HG03460 (cell line): ENCODE data around the gene CAMTA1.

Experiments
- ATAC-seq: cut with Tn5 transposase; IDR thresholded peaks from one replicate; pipeline ENCODE4 v1.9.1; 2021; ENCODE audit not compliant: unreplicated experiment

The CAMTA1 gene

DNA sequence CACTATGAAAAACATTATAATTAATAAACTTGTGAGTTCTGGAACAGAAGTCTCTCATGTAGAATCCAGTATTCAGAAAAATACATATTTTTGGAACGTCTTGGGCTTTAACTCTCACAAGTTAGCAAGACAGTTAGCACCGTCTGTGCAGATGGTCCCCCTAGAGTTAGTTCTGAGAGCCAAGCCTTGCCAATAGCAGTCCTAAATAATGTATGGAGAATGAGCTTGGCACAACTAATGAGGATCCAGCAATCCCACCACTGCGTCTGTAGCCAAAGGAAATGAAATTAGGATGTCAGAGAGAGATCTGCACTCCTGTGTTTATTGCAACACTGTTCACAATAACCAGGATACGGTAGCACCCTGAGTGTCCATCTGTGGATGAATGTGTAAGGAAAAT, 931.3 kb downstream of the CAMTA1 start:
- ATAC-seq, result no peak

DNA sequence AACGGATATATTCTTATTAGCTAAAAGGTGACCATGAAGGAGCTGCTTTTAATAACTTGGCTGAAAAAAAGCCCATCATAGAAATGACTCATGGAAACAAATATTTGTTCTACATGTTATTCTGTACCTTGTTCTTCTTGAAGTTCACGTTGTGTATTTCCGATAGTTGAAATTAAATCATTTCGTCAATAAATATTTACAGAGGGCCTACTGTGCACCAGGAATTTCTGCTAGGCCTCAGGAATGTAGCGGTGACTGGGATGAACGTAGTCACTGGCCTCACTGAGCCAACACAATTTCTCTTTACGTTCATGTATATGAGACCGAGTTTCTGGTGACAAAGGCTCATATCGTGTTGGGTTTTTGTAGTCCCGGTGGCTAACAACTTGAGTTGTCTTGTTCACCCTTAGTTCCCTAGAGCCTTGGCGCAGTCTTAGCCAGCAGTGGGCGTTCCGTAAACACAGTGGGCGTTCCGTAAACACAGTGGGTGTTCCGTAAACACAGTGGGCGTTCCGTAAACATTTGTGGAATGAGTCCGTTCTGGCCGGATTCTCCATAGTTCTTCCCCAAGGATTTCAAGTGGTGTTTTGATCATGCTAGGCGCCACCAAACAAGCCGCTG, 932.6 kb downstream of the CAMTA1 start:
- no peak for ATAC-seq

DNA sequence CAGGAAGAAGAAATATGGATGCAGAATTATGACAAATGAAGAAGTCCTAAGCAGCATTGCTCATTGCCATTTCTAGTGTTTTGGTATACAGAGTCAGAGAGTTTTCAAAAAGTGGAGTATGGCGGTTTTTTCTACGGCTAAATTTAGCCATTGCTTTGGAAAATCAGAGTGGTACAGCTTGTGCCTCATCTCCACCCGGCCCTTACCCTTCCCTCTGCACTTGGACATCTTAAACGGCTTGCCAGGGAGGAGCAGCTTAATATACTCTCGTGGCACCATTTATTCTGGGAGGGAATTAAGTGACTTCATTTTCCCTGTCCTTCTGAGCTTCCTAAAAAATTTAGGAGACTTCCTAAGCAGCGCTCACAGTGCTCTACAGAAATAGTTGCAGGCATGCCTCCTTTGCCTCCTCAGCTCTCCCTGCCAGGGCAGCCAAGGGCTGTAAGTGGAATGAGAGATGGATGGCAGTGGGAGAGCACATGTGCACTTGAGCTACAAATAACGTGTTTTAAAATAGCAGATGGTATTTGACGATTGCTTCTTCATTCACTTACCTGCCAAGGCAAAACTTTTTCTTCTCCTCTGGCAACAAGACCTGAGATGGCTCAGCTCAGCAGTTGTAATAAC, 934.3 kb downstream of the CAMTA1 start:
- ATAC-seq, result no peak

DNA sequence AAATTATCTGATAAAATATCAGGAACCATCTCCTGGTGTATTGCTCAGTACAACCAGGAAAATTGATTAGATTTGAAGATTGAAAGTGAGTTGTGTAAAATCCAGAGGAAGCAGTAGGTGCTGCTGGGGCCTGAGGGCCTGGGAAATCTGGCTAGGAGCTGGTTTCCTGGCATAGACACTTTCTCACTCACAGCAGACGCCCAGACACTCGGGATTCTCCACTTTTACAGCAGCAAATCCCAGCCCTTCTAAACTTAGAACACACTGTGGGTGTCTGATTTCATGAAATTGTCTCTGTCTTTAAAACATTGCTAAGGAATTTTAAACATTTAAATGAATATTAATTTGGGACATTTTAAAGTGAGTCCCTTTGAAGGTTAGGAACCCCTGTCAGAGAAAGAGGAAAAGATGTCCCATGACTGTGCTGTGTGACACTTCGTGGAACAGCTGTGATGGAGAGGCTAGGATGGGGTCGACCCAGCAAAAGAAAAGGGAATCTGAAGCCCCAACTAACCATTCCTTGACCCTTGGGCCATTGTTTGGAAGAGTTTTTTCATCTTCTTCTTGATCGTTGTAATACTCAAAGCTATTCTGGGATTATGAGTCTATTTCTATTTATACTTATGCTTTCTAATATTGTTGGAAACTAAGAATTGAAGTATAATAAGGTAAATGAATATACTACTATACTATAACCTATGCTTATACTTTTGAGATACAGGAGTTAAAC, 936.9 kb downstream of the CAMTA1 start:
- no peak for ATAC-seq

DNA sequence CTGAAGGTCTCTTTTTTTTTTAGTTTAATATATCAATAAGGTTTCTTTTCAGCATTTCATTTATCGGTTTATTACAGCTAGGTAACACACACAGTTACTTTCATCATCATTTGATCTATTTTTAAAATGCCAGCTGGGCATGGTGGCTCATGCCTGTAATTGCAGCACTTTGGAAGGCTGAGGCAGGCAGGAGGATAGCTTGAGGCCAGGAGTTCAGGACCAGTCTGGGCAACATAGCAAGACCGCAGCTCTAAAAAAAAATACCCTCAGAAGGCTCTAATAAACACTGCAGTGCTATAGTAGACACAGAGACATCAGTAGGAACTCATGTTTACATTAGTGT, 937.4 kb downstream of the CAMTA1 start:
- no peak for ATAC-seq

DNA sequence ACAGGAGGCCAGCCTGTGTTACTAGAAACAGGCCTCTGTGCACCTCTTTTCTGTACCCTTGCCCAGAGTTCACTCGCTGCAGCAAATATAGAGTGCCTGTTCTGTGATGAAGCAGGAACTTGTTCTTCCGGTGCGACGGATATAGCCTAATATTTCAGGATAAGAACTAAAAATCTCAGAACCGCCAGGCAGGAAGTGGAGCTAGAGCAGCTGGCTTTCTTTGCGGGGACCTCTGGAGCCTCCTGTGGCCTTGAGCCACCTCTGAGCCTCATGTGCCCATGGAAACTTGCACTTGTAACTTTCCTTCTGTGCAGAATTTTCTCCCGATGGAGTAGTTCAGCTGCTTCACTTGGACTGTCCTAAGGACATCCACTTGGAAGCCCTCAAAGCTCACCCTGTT, 941.4 kb downstream of the CAMTA1 start:
- no peak for ATAC-seq

DNA sequence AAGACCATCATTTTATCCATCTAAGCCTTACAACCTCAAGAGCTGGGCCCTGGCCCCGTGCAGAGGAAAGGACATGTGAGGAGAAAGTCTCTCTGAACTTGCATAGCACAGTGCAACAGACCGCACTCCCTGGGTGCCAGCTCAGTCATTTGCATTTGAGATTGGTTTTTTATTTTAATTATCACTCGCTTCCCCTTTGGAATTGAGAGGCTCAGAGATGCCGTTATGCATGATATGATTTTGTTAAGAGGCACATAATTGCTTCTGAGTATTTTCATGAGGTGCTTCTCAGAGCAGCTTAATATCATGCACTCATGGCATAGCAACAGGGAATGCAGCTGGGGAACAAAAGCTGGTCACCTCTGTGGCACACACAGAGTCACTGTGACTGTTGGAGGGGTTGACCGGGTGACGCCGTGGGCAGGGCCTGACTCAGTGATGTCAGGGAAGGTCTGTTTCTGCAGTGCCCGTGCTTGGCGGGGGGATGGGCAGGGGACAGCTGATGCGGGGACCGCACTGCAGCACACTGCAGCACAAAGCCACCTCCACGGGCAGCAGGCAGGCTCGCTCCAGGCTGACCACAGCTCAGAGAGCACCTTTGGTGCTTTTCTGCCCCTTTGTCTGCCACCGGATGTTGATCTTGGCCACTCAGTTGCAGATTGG, 942.7 kb downstream of the CAMTA1 start:
- ATAC-seq, result no peak

DNA sequence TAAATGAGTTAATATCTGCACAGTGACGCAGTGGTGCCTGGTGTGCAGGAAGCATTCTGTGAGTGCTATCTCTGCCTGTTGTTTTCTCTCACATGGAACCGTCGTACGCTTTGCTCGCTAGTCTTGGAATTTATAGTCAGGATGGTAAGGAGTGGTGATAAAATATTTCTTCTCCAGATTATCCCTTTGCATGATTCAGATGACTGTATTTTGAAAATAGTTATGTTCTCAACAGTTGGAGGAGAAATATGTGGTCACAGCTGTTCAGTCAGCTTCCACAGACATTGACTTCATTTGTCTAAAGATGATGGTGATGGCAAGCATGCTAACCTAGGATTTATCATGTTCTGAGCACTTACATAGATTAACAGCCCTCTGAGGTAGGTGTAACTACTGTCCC, 944.5 kb downstream of the CAMTA1 start:
- no peak for ATAC-seq

DNA sequence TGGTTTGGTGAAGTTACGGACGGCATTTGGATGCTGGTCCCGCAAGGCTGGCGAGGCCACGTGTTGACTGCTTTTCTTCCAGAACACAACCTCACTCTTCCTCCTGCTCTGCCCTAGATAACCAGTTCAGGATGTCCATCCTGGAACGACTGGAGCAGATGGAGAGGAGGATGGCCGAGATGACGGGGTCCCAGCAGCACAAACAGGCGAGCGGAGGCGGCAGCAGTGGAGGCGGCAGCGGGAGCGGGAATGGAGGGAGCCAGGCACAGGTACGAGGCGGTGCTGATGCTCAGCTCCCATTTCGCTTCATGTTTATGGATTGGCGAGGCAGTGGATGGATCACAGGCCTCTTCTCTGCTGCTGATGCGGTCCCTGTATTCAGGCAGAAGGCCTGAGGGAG, 947.1 kb downstream of the CAMTA1 start:
- no peak for ATAC-seq

DNA sequence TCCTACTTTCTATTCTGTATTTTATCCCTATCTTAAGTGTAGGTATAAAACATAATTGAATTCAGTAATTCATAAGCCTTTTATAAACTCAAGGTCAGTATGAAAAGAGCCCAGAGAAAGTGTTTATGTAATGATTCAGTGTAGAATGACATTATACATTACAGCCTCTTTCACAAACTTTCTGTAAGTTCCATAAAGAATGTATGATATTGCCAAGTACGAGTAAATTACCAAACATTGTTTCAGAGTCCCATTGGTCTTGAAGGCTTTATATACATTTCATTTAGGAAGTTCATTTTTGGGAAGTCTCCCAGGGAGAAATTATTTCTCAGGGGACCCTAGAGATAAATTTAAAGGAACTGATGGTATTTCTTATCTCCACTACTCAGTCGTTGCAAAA, 948.0 kb downstream of the CAMTA1 start:
- ATAC-seq, result no peak

DNA sequence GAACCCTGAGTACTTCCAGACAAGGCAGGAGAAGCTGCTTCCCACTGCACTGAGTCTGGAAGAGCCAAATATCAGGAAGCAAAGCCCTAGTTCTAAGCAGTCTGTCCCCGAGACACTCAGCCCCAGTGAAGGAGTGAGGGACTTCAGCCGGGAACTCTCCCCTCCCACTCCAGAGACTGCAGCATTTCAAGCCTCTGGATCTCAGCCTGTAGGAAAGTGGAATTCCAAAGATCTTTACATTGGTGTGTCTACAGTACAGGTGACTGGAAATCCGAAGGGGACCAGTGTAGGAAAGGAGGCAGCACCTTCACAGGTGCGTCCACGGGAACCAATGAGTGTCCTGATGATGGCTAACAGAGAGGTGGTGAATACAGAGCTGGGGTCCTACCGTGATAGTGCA, 952.8 kb downstream of the CAMTA1 start:
- no peak for ATAC-seq

DNA sequence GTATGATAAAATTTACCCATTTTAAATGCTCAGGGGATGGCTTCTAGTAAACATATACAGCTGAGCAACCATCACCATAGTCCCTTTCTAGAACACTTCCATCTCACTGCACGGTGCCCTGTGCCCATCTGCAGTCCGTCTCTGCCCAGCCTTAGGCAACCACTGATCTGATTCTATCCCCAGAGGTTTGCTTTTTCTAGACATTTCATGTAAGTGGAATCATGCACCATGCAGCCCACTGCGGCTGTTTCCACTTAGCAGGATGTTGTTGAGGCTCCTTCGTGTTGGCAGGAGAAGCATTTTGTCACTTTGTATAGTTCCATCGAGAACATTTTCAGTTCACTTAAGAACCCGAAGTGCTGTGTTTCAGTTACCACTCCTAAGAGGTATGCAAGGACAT, 958.1 kb downstream of the CAMTA1 start:
- ATAC-seq, result no peak

DNA sequence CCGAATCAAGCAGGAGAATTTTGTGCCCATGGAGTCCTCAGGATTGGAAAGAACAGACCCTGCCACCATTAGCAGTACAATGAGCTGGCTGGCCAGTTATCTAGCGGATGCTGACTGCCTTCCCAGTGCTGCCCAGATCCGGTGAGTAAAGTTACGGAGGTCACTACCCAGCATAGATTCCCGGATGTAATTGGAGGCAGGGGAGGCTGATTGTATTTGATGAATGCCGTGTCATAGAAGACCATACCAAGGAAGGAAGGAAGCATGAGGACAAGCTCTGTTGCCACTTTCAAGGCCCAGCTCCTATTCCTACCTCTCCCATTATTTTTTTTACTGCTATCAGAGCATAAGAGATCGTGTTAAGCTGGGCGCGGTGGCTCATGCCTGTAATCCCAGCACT, 959.6 kb downstream of the CAMTA1 start:
- no peak for ATAC-seq

DNA sequence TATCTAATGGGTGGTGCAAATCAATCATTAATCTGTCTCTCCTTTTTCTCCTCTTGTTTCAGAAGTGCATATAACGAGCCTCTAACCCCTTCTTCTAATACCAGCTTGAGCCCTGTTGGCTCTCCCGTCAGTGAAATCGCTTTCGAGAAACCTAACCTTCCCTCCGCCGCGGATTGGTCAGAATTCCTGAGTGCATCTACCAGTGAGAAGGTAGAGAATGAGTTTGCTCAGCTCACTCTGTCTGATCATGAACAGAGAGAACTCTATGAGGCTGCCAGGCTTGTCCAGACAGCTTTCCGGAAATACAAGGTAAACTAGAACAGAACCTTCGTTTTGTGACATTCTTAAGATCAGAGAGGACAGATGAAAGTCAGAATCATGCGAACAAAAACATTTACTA, 960.5 kb downstream of the CAMTA1 start:
- ATAC-seq, result no peak

DNA sequence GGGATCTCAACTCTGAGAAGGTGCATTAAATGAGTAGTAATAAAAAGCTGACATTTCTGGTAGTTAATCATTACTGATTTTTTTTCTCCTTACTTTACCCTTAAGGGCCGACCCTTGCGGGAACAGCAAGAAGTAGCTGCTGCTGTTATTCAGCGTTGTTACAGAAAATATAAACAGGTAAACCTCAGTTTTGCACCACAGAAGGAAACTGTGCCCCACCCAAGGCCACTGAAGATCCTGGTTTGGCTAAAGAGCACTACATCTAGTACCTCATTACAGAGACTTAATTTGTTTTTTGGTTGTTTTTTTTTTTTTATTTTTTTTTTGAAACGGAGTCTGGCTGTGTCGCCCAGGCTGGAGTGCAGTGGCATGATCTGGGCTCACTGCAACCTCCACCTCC, 962.4 kb downstream of the CAMTA1 start:
- no peak for ATAC-seq

DNA sequence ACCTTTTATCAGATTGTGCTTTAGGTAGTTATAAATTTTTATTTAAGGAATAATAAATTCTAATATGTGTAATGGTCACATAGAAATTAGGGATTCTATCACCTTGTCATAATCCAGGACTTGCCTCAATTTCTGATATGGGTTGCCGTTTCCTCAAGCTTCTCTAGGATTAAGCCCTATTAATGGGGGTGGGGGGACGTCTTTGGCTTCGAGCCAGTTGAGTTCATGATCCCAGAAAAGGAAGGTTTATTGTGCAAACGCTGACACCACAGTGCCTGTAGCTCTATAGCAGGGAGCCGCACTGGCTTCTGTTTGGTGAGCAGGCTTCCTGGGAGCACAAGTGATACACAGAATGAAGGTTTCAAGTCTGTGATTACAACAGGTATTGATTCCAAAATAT, 963.9 kb downstream of the CAMTA1 start:
- no peak for ATAC-seq

DNA sequence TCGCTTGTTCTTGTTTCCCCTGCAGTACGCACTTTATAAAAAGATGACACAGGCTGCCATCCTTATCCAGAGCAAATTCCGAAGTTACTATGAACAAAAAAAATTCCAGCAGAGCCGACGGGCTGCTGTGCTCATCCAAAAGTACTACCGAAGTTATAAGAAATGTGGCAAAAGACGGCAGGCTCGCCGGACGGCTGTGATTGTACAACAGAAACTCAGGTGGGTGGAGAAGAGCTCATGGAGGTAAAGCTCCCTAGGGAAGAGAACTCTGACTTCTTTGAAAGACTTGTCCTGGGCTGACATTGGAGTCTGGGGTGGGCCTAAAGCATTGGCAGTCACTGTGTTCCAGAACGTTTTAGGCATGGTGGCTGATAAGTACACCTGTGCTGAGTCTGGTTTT, 965.9 kb downstream of the CAMTA1 start:
- no peak for ATAC-seq

DNA sequence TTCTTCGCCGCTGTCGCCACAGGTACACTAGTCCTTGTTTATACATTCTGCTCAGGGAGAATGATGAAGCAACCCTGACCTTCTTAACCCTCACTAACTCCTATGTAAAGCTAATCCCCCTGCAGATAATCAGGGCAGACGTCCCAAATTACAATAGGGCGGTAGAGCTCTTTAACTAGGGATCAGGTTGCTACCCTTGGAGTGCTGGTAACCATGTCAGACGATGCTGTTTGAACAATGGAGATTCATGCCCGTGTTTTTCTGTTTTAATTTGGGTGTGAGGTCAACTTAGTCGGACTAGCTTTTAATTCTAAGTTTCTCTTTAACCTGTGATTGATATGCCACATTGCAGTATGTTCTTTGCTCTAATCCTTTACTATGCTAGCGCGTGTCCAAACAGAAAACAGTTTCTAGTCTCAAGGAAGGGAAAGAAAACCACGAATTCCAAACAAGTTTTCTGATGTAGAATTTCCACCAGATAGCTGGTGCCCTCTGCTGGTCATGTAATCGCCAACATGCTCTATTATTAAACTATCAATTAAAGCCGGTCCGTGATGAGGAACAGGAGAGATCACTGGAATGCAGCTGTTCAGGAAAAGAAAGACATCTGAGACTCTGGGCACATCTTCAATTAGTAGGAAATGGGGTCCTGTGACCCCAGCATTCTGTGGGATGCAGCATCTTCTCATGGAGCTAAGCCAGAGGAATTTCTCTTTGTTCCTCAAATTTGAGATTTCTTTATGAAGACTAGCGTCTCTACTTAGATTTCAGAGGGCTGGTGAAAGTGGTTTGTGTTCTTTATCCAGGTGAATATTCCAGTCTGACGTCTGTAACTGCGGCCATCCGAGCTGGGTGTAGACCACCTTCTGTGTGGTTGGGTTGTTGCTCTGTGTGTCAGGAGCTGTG, 967.5 kb downstream of the CAMTA1 start:
- no peak for ATAC-seq

DNA sequence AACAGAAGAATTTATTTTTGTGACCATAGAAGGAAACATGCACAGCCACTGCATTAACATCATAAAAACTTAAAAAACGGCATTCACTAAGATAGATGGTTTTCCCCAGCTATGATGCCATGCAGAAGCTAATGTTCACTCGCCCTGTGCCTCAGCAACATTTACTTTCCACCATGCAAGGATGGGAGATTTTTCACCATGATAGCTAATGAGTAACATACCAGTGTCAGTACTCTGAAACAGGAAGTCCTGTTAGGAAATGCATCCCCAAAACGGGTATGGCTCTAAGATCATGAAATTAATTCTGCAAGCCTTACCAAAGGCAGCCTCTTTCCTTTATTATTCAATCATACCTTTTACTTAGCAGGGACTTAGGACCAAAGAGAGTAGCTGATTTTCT, 968.4 kb downstream of the CAMTA1 start:
- ATAC-seq, result no peak

DNA sequence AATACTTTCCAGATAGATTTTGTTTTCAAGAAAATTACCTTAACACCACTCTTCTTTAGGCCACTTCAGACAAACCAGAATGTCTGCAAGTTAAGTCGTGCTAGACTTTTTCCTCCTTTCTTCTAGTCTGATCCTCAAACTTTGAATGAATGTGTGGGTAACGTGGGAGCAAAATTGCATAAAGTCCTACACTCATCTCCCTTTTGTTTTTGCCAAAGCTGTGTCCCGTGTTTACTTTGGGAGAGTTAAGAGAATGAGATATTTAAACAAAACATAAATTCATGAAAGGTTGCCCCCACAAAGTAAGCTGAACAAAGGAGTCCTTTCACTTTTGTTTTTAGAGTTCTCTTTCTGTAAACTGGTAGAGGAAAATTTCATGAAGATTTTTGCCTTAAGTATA, 969.0 kb downstream of the CAMTA1 start:
- ATAC-seq, result no peak

DNA sequence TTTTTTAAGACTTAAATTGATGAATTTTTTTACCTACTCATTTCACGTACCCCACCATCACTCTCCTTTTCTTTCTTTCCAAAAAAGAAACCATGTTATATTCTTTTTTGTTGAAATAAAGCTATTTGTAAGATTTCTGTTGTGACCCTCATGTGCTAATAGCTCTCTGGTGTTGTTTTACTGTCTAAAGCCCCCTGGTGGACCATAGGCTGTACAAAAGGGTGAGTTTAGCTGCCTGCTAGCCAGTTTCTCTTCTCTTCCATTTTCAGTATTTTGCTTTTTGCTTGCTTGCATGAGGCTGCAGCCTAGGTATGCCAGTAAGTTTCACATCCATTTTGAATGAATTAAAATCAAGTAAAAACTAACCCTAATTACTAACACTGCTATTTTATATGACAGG, 970.2 kb downstream of the CAMTA1 start:
- no peak for ATAC-seq
